ENCODE measurements around the gene WDR91. TPM values are rescaled to one million over a fixed set of nuclear protein-coding genes. Genes with fewer than 3 reads are reported as not detected.

WDR91 gene
- total and polyA plus RNA-seq, 8 donors = 6.3 to 79.4 (median 15.5) TPM

- Histone ChIP-seq H3K9me3 (no peaks in the 10 kb centered on the region), H3K4me1 (no peaks in the 10 kb centered on the region), H3K27me3 (peaks cover 0 to 3% (median 0%) of the 10 kb centered on the region in 3 donors), H3K36me3 (no peaks in the 10 kb centered on the region), H3K4me3 (no peak overlapping the region), H3K27ac (no peak overlapping the region)
- no peak for TF ChIP-seq EP300 (IDR thresholded peaks at IDR 0.05)
- TF ChIP-seq POLR2AphosphoS5 (IDR thresholded peaks at IDR 0.05) = no peak
- TF ChIP-seq, protein P1, sequence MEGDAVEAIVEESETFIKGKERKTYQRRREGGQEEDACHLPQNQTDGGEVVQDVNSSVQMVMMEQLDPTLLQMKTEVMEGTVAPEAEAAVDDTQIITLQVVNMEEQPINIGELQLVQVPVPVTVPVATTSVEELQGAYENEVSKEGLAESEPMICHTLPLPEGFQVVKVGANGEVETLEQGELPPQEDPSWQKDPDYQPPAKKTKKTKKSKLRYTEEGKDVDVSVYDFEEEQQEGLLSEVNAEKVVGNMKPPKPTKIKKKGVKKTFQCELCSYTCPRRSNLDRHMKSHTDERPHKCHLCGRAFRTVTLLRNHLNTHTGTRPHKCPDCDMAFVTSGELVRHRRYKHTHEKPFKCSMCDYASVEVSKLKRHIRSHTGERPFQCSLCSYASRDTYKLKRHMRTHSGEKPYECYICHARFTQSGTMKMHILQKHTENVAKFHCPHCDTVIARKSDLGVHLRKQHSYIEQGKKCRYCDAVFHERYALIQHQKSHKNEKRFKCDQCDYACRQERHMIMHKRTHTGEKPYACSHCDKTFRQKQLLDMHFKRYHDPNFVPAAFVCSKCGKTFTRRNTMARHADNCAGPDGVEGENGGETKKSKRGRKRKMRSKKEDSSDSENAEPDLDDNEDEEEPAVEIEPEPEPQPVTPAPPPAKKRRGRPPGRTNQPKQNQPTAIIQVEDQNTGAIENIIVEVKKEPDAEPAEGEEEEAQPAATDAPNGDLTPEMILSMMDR (IDR thresholded peaks at IDR 0.05) = no peak
- 94 to 97% (median 96%) methylated on average over 22 of the region's 22 CpGs for WGBS, 5 donors
- intact Hi-C loops (cut with DNase I; ENCODE audit: low total_unique reads) = no loop called here
- DNase-seq = no peak
Observed at GRCh38 chr7:135247746-135248471, 36.6 kb upstream of the WDR91 start.

DNA sequence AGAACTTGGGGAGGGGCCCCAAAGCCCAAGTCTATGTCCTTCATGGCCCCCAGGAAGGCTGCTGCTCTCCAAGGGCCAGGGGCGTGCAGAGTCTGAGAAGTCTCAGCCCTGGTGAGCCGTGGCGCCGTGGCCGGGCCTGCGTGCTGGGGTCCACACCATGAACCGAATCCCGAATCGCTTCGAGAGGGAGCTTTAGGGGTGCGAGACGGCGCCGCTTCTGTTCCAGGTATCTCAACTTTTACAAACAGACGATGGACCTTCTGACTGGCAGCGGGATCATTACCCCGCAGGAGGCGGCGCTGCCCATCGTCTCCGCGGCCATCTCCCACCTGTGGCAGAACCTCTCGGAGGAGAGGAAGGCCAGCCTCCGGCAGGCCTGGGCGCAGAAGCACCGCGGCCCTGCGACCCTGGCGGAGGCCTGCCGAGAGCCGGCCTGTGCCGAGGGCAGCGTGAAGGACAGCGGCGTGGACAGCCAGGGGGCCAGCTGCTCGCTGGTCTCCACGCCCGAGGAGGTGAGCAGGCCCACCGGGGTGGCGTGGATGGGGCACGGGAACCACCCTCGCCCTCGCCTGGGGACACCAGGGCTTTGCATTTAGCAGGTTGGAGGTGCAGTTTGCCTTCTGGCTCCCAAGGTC, 35.0 kb upstream of the WDR91 start:
- Histone ChIP-seq H3K27me3 (peaks cover 0 to 6% (median 0%) of the 10 kb centered on the region in 3 donors), H3K4me3 (no peak overlapping the region), H3K36me3 (no peaks in the 10 kb centered on the region), H3K4me1 (no peaks in the 10 kb centered on the region), H3K27ac (no peak overlapping the region), H3K9me3 (no peaks in the 10 kb centered on the region)
- DNase-seq = peak in 1 of 2 donors; percentile 22
- WGBS, 5 donors = 96 to 98% (median 97%) methylated on average over 35 to 43 of the region's 43 CpGs
- intact Hi-C loops (cut with DNase I; ENCODE audit: low total_unique reads) = no loop called here
- TF ChIP-seq EP300 (IDR thresholded peaks at IDR 0.05) (no peak), POLR2A (IDR thresholded peaks at IDR 0.05) (no peak), POLR2AphosphoS5 (IDR thresholded peaks at IDR 0.05) (no peak)
- TF ChIP-seq, protein P1 (IDR thresholded peaks at IDR 0.05) = no peak

DNA sequence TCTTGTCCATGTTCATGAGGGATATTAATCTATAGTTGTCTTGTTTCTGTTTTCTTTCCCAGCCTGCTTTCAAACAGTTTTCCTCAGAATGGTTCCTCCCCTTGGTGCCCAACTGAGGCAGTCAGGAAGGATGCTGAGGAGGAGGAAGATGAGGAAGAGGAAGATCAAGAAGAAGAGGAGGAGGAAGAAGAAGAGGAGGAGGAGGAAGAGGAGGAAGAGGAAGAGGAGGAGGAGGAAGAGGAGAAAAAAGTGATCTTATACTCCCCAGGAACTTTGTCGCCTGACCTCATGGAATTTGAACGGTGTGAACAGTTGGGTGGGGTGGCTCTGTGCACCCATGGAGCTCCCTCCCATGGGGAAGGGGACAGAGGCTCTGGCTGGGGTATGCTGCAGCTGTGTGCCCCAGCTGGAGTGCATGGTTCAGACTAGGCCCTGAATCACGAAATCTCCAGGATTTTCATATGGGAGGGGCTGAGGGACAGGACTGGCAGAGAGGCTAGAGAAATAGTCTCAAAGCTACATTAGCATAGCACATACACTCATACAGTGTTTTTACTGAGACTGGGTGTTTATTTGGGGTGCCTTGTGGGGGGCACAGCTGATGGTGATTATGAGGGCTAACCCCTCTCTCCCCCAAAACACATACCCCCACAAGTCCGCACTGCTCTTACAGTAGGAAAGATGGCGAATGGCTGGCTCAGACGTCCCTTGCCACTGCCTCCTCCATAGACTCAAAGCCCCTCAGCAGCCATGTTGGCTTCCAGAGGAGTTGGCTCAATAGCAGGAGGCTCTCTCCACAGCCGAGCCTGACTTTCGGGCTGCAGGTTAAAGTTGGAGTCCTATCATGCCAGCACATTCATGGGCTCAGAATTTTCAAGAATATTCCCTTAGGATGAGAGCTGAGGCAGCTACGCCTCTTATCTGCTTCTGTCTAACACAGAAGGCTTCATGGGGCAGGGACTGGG, 34.2 kb upstream of the WDR91 start:
- Histone ChIP-seq H3K4me1 (no peaks in the 10 kb centered on the region), H3K36me3 (no peaks in the 10 kb centered on the region), H3K27me3 (peaks cover 0 to 6% (median 0%) of the 10 kb centered on the region in 3 donors), H3K4me3 (no peak overlapping the region), H3K9me3 (no peaks in the 10 kb centered on the region), H3K27ac (no peak overlapping the region)
- peak in 1 of 2 donors; percentile 13 for DNase-seq
- intact Hi-C loops (cut with DNase I; ENCODE audit: low total_unique reads) = no loop called here
- TF ChIP-seq POLR2AphosphoS5 (IDR thresholded peaks at IDR 0.05) (no peak), EP300 (IDR thresholded peaks at IDR 0.05) (no peak), POLR2A (IDR thresholded peaks at IDR 0.05) (no peak)
- TF ChIP-seq, protein P1 (IDR thresholded peaks at IDR 0.05) = no peak
- 89 to 91% (median 90%) methylated on average over 9 of the region's 9 CpGs for WGBS, 5 donors

- DNase-seq = no peak
- Histone ChIP-seq H3K36me3 (no peaks in the 10 kb centered on the region), H3K27me3 (peaks cover 0 to 6% (median 0%) of the 10 kb centered on the region in 3 donors), H3K4me1 (no peaks in the 10 kb centered on the region), H3K27ac (no peak overlapping the region), H3K9me3 (no peaks in the 10 kb centered on the region), H3K4me3 (no peak overlapping the region)
- no peak for TF ChIP-seq POLR2A (IDR thresholded peaks at IDR 0.05)
- TF ChIP-seq POLR2AphosphoS5 (IDR thresholded peaks at IDR 0.05) = no peak
- no peak for TF ChIP-seq EP300 (IDR thresholded peaks at IDR 0.05)
- TF ChIP-seq, protein P1 (IDR thresholded peaks at IDR 0.05) = no peak
- intact Hi-C loops (cut with DNase I; ENCODE audit: low total_unique reads) = no loop called here
- WGBS, 5 donors = 65 to 78% (median 67%) methylated on average over 5 of the region's 5 CpGs
Observed at GRCh38 chr7:135242096-135242684, 30.9 kb upstream of the WDR91 start.
